Loucy (cell line): ENCODE results near the gene DONSON.

Source experiments
- H2AFZ ChIP-seq: fragments of 200-600 bp; sonication (generic); 2 replicates; pipeline ENCODE4 v1.6.0; 2016; ENCODE audit warnings: antibody characterized with exemption, mild to moderate bottlenecking, low read length, moderate library complexity
- H3F3A ChIP-seq: fragments of 200-600 bp; 2 replicates; pipeline ENCODE4 v1.6.0; 2016; ENCODE audit warnings: antibody characterized with exemption, low read depth, mild to moderate bottlenecking
- H3K27me3 ChIP-seq: fragments of 200-600 bp; sonication (generic); 2 replicates; pipeline ENCODE4 v1.6.1; 2014; ENCODE audit warnings: low read length, mild to moderate bottlenecking; ENCODE audit not compliant: insufficient read depth, poor library complexity, severe bottlenecking
- H3K36me3 ChIP-seq: fragments of 200-600 bp; sonication (generic); 2 replicates; pipeline ENCODE4 v1.6.1; 2016; ENCODE audit warnings: low read length; ENCODE audit not compliant: insufficient read depth
- H3K4me1 ChIP-seq: fragments of 200-600 bp; sonication (generic); 2 replicates; pipeline ENCODE4 v1.5.1; 2014; ENCODE audit warnings: low read length, mild to moderate bottlenecking; ENCODE audit not compliant: insufficient read depth, poor library complexity, severe bottlenecking
- H3K4me2 ChIP-seq: fragments of 200-600 bp; sonication (generic); 2 replicates; pipeline ENCODE4 v1.6.0; 2014; ENCODE audit warnings: antibody characterized with exemption, low read length, low read depth, mild to moderate bottlenecking; ENCODE audit not compliant: poor library complexity, severe bottlenecking
- H3K4me3 ChIP-seq: fragments of 200-600 bp; sonication (generic); 2 replicates; pipeline ENCODE4 v1.5.1; 2014; ENCODE audit warnings: low read length, mild to moderate bottlenecking, mixed read lengths; ENCODE audit not compliant: poor library complexity, severe bottlenecking
- H3K79me2 ChIP-seq: fragments of 200-600 bp; sonication (generic); 2 replicates; pipeline ENCODE4 v1.6.1; 2014; ENCODE audit warnings: low read length; ENCODE audit not compliant: insufficient read depth
- H3K9ac ChIP-seq: fragments of 200-600 bp; sonication (generic); 2 replicates; pipeline ENCODE4 v1.6.0; 2014; ENCODE audit warnings: mild to moderate bottlenecking, low read depth, low read length, moderate library complexity; ENCODE audit not compliant: poor library complexity, severe bottlenecking
- H3K9me2 ChIP-seq: fragments of 200-600 bp; sonication (generic); replicated peaks from 2 replicates; pipeline ENCODE4 v1.6.1; 2016; ENCODE audit warnings: low read depth, low read length, mixed read lengths
- H3K9me3 ChIP-seq: fragments of 200-600 bp; sonication (generic); 2 replicates; pipeline ENCODE4 v1.6.1; 2014; ENCODE audit warnings: mild to moderate bottlenecking, antibody characterized with exemption, low read length, low read depth; ENCODE audit not compliant: insufficient read depth
- H4K20me1 ChIP-seq: fragments of 200-600 bp; sonication (generic); 2 replicates; pipeline ENCODE4 v1.6.0; 2014; ENCODE audit warnings: antibody characterized with exemption, low read length, mild to moderate bottlenecking; ENCODE audit not compliant: insufficient read depth, poor library complexity, severe bottlenecking
- CTCF ChIP-seq: fragments of 200-600 bp; sonication (generic); conservative IDR thresholded peaks from 2 replicates; pipeline ENCODE4 v1.5.1; 2014; ENCODE audit warnings: mild to moderate bottlenecking, antibody characterized with exemption, low read length
- EZH2phosphoT487 ChIP-seq: fragments of 200-600 bp; IDR thresholded peaks from 2 replicates; pipeline ENCODE4 v1.6.1; 2018; ENCODE audit warnings: antibody characterized with exemption, mild to moderate bottlenecking, moderate library complexity, borderline replicate concordance

DONSON gene

GRCh38 chr21:33549848-33550771 lies 38.4 kb downstream of the DONSON start:
- Histone ChIP-seq H3F3A (no peaks in the 10 kb centered on the region), H3K4me1 (peaks cover 34% of the 10 kb centered on the region), H3K9ac (no peak overlapping the region), H2AFZ (no peak overlapping the region), H3K27me3 (no peaks in the 10 kb centered on the region), H3K4me3 (no peak overlapping the region), H4K20me1 (peaks cover 94% of the 10 kb centered on the region), H3K9me2 (no peaks in the 10 kb centered on the region), H3K36me3 (peaks cover 78% of the 10 kb centered on the region), H3K9me3 (no peaks in the 10 kb centered on the region), H3K4me2 (peak overlapping the region; percentile 89), H3K79me2 (peaks cover 100% of the 10 kb centered on the region)
- TF ChIP-seq EZH2phosphoT487: no peak
- TF ChIP-seq CTCF: no peak

- Histone ChIP-seq H3K9ac (peak overlapping the region; percentile 100), H3K27me3 (no peaks in the 10 kb centered on the region), H3K4me1 (peaks cover 29% of the 10 kb centered on the region), H3K4me2 (peak overlapping the region; percentile 89), H3K4me3 (peak overlapping the region; percentile 94), H2AFZ (no peak overlapping the region), H3F3A (peaks cover 9% of the 10 kb centered on the region), H3K79me2 (peaks cover 97% of the 10 kb centered on the region), H4K20me1 (peaks cover 77% of the 10 kb centered on the region), H3K9me2 (no peaks in the 10 kb centered on the region), H3K36me3 (peaks cover 40% of the 10 kb centered on the region), H3K9me3 (no peaks in the 10 kb centered on the region)
- TF ChIP-seq CTCF: no peak
These were observed 42.4 kb downstream of the DONSON start for GRCh38 chr21:33546086-33546485.

DNA sequence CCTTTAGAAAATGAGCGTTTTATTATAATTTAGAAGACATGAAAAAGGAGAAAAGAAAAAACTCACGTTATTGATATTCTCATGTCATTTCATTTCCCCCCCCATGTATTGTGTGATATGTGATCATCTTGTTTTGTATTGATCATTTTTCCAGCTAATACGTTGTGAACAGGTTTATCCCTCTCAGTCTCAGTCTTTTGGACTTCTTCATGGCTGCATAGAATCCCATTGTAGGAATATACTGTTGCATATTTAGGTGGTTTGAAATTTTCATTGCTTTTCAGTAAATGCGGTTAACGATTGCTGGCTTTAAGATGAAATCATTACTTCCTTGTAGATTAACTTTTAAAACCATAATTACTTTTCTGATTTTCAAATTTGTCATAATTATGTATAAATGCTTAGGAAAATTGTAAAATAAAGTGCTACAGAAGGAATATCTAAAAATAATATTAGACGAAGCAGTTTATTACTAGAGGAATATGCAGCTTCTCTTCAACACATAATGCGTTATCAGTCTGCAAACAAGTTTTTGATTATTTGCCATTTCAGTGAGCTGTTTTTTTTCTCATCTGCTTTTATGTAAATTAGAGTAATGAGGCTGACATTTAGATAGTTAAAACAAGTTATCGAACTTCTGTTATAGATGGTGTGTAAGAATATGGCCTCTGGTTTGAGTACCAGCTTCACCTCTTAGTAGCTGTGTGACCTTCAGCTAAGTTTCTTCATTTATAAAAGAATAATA lies 43.9 kb downstream of the DONSON start:
- peaks cover 40% of the 10 kb centered on the region for H3K4me1 ChIP-seq
- H3K36me3 ChIP-seq: peaks cover 25% of the 10 kb centered on the region
- peaks cover 67% of the 10 kb centered on the region for H4K20me1 ChIP-seq

More for the DNA sequence above, 43.9 kb downstream of the DONSON start:
- H2AFZ ChIP-seq: no peak overlapping the region
- H3K9me2 ChIP-seq: no peaks in the 10 kb centered on the region
- peaks cover 9% of the 10 kb centered on the region for H3F3A ChIP-seq
- H3K9ac ChIP-seq: peak overlapping the region; percentile 100
- TF ChIP-seq EZH2phosphoT487: no peak
- TF ChIP-seq CTCF: no peak
- H3K27me3 ChIP-seq: no peaks in the 10 kb centered on the region
- H3K9me3 ChIP-seq: no peaks in the 10 kb centered on the region
- peaks cover 97% of the 10 kb centered on the region for H3K79me2 ChIP-seq
- H3K4me3 ChIP-seq: peak overlapping the region; percentile 94
- peak overlapping the region; percentile 89 for H3K4me2 ChIP-seq
